ELR (cell line): Measurements from ENCODE around the gene NEDD4.
A peak's percentile ranks its signal among the peaks of the same experiment; 100 is the strongest.
"Not testable (repeated sequence)": the region's sequence is repeated elsewhere in the genome, so short reads cannot be mapped to it uniquely, and the experiment has no call there.

Source experiments
- DNase-seq: peaks from one replicate; pipeline ENCODE4 v3.0.0-alpha.2; 2015; ENCODE audit warnings: low read depth

Gene NEDD4

GRCh38 chr15:55893852-55894251, 99.6 kb downstream of the NEDD4 start:
- no peak for DNase-seq

GRCh38 chr15:55891196-55891595, 102.2 kb downstream of the NEDD4 start:
- no peak for DNase-seq

DNA sequence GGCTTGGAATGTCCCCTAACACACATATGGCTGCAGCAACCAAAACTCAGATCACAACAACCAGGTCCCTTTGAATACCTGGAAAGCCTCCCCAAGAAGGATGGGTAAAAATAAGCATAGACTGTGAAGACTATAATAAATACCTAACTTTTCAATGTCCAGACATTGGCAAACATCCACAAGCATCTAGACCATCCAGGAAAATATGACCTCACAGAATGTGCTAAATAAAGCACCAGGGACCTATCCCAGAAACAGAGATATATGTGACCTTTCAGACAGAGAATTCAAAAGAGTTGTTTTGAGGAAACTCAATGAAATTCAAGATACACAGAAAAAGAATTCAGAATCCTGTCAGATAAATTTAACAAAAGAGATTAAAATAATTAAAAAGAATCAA, 109.2 kb downstream of the NEDD4 start:
- DNase-seq: no peak

- peak; percentile 27 for DNase-seq
Observed at GRCh38 chr15:55879181-55879580, 114.2 kb downstream of the NEDD4 start.

DNA sequence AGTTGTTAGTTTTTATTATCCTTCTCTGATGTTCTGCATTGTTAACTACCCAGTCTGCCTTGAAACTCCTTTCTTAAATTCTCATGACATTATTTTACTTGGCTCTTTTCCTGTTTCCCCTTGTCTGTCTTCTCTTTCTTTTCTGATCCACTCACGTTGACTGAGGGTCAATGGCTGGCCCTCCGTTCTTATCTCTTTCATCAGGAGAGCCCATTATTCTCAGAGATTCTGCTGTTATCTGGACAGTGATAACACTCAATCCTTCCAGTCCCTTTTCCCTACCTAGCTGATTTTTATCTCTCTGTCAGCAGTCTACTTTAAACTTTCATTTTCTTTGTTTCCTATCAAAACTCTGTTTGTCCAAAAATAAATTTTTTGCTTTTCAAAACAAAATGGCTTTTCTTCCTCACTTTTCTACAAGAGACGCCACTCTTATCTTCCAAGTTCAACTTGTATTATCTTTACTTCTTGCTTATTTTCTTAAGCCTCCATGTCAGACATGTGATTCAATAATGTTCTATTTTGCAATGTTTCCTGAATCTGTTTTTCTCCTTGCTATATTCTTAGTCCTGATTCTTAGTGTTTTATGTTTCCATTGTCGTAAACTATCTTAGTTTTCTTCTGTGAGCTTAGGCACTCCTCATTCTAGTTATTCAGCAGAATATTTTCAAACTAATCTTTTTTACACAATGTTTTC, 120.2 kb downstream of the NEDD4 start:
- DNase-seq: no peak

DNA sequence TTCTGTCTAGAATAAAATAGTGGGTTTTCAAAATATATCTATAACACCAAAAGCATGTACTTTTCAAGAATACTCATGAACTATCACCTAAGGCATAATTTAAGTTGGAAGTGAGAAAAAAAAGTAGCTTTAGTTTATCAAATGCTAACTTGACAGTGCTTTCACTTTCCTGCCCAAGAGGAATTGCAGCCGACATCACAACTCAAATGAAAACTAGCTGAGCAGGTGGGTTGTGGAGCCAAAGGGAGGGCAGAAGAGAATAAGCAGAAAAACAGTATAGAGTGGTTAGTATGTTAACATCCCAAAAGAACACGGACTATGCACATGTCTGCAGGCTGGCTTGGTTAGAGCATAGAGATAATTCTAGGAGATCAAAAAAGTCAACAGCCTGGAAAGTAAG, 120.9 kb downstream of the NEDD4 start:
- no peak for DNase-seq

DNA sequence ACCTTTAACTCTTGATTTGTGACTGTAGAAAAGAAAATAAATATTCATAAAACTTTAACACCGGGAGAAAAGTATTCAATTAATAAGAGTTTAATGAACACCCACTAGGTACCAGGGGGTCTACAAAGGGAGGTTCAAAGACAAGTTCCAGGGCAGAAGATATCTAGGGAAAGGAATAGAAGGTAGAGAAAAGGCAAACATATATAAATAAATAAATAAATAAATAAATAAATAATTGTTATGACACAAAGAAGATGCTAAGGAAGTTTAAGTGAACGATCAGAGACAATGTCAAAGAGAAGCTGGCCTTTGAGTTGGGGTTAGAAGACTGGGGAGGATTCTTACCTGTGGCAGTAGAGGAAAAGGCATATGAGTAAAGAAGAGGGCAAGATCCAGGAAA, 123.8 kb downstream of the NEDD4 start:
- DNase-seq: no peak

GRCh38 chr15:55868707-55869106, 124.7 kb downstream of the NEDD4 start:
- no peak for DNase-seq

- DNase-seq: not testable (repeated sequence)
Observed at GRCh38 chr15:55868291-55868690, 125.1 kb downstream of the NEDD4 start.

DNA sequence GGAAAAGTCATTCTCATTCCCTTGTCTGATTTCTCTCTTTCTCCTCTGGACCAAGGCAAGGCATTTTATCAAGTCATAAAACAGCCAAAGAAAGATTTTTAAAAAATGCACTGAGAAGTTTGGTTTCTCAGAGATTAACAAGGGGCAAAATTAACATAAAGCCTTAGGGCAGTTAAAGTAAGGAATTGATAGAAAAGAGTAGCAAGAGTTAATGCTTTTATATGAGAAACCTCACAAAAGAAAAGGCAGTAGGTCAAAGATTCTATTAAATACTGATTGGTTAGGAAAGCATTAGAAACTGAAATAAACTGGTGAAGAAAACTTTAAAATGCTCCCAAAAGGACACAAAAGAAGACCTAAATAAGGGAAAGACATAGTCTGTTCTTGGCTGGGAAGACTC, 129.5 kb downstream of the NEDD4 start:
- no peak for DNase-seq

DNA sequence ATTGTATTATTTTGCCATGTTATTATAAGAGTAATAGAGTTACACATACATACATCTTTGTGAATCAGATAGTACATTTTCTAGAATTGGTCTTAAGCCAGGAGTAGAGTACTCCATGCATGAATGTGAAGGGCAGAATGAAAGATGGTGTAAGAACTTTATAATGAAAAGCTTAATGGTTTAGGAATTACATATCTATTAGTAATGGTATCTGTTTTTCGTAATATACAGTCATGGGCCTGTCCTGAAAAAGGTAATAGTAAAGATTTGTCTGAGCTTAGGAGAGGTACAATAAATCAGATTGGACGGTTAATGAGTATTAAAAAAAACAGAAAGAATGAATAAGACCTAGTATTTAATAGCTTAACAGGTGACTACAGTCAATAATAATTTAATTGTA, 132.3 kb downstream of the NEDD4 start:
- no peak for DNase-seq

DNA sequence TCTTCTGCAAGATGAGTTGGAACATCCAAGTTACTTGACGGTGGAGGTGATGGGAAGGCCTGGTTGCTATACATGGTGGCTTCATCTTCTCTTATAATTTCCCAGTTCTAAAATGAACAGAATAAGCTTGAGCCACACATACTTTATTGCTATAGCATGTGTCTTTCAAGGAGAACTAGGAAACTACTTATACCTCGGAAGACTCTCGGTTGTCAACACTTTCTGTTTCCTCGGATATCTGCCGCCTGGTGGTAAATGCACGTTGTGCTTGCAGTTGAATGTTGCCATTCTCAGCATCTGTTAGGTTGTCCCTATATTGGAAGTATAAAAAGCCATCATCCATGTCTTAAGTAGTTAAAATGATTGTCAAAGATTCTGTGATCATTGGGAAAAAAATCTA, 132.9 kb downstream of the NEDD4 start:
- DNase-seq: no peak

GRCh38 chr15:55859681-55860080, 133.7 kb downstream of the NEDD4 start:
- no peak for DNase-seq

DNA sequence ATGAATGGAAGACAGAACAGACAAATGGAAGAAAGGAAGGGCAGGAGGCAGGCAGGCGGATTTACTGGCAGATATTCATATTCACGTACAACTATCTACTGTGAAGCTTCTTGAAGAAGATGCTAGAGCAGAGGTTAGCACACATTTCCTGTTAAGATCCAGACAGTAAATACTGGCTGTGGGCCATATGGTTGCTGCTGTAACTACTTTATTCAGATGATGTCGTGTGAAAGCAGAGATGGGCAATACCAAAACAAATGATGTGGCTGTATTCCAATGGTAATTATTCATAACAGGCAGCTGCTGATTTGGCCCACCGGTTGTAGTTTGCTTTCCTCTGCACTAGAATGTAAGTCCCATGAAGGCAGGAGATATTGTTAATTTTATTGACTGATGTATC, 134.8 kb downstream of the NEDD4 start:
- peak; percentile 10 for DNase-seq

DNA sequence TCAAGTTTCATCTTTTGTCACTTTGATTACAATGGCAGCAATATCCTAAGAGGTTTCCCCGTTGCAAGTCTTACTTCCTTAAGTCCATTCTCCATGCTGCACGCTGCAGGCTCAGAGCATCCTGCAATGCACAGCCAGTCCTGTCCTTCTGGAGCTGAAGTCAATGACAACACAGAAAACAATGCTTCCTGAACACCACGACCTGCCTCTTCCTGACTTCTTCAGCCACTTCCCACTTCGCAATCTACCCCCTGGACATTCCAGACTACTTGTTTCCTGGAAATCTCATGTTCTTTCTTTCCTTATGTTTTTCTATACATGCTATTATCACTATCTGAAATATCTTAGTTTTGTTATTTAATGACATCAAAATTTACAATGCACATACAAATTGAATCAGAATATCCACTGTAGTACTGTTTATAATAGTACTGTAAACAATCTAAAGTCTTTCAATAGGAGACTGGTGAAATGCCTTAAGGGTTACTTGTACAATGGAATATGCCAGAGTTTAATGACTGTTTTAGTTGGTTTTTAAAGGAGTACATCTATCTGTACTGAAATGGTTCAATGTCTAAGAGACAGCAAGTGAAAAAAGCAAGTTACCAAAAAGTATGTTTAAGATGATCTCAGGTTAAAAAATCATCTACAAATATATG, 136.8 kb downstream of the NEDD4 start:
- DNase-seq: no peak

GRCh38 chr15:55853134-55853533, 140.3 kb downstream of the NEDD4 start:
- DNase-seq: no peak

GRCh38 chr15:55846116-55846707, 147.2 kb downstream of the NEDD4 start:
- peak; percentile 85 for DNase-seq

DNA sequence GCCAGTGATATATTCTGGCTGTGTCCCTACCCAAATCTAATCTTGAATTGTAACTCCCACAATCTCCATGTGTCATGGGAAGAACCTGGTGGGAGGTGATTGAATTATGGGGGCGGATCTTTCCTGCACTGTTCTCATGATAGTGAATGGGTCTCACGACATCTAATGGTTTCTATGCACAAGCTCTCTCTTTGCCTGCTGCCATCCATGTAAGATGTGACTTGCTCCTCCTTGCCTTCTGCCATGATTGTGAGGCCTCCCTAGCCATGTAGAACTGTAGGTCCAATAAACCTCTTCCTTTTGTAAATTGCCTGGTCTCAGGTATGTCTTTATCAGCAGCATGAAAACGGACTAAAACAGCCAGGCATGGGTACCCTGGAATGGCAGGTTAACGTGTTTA, 150.5 kb downstream of the NEDD4 start:
- DNase-seq: not testable (repeated sequence)

DNA sequence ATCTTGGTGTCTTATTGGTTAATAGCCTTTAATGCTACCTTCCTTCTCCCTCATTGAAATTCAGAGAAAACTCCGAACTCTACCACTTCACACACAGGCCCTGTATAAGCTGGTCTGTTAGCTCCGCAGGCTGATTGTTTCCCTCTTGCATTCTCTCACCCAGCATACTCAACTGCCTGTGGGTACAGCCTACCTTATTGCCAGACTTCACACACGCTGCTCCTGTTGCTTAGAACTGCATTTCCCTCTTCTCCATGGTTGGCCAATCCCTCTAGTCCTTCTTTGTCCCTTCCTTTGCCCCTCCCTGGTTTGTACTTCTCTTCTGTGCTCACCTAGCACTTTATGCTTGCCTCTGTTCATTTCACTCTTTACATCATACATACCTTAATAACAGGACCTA, 157.5 kb downstream of the NEDD4 start:
- DNase-seq: no peak

GRCh38 chr15:55834331-55834730, 159.1 kb downstream of the NEDD4 start:
- DNase-seq: no peak

GRCh38 chr15:55829826-55830225, 163.6 kb downstream of the NEDD4 start:
- no peak for DNase-seq

DNA sequence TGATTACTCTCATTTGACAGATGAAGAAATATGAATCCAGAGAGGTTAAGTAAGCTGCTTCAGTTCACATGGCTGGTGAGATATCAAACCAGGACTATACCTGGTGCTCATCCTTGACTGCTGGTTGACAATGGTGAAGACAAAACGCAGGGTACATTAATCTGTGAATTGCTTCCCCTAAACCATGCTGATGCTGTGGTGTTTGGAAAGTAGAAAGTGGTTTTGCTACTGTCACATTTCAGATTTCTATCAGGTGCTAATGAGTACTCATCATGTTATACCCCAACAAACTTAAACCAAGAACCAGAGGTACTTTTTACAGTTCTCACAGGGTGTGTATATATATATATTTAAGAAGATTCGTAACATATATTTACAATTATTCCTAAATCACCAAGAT, 165.5 kb downstream of the NEDD4 start:
- no peak for DNase-seq

DNA sequence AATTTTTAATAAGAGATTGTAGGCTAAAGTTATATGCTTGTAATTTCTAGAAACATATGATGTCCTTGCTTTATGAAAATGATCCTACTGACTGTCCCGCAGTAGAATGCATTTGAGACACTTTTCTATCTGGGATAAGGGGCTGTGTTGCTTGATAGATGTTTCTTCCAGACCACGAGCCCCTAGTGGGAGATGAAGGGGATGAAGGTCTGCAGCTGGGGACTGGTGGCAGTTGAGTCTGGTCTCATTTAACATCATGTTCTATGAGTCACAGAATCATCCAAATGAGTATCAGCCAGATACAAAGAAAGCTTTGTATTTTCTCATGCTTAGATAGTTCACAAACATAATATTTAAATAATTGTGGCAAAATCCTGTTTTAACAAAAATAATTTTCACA, 166.2 kb downstream of the NEDD4 start:
- peak; percentile 67 for DNase-seq
